GM21737 (cell line): ENCODE measurements around the gene SCART1.
"Not testable (repeated sequence)": the region's sequence is repeated elsewhere in the genome, so short reads cannot be mapped to it uniquely, and the experiment has no call there.

ENCODE experiments used
- ATAC-seq: cut with Tn5 transposase; IDR thresholded peaks from one replicate; pipeline ENCODE4 v1.9.1; 2021; ENCODE audit warnings: mild to moderate bottlenecking, moderate library complexity; ENCODE audit not compliant: unreplicated experiment

SCART1 gene

DNA sequence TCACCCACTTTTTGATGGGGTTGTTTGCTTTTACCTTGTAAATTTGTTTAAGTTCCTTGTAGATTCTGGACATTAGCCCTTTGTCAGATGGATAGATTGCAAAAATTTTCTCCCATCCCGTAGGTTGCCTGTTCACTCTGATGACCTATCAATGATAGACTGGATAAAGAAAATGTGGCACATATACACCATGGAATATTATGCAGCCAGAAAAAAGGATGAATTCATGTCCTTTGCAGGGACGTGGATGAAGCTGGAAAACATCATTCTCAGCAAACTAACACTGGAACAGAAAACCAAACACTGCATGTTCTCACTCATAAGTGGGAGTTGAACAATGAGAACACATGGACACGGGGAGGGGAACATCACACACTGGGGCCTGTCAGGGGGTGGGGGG is 15.5 kb downstream of the SCART1 start:
- not testable (repeated sequence) for ATAC-seq

DNA sequence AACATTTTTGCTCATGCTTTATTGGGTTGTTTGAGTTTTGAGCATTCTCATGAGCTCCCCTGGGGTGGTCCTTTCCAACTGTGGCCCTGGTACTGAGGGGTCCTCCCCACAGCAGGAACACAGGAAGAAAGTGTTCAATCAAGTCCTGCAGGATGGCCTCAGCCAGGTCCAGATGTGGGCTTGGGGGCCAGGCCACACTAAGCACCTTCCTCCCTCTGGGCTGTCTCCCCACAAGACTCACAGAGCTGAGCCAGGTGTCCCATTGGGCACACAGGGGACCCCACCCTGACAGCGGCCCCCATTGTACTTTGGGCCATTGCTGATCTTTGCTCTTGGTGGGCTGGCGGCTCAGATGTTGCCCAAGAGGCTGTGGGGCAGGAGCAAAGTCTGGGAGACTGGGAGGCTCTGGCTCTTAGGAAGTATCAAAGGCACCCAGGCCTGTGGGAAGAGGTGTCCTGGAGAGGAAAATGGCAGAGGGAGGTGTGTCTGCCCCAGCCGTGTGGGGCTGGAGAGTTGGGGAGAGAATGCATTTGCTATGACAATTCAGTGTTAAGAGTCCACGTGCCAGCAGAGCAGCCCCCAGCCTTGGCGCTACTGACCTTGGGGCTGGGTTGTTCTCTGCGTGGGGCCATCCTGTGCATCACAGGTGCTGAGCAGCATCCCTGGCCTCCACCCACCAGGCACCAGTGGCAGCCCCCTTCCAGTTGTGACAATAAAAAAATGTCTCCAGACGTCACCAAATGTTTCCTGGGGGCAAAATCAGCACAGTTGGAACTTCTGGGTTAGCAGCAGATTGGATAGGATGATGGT is 17.8 kb downstream of the SCART1 start:
- no peak for ATAC-seq

DNA sequence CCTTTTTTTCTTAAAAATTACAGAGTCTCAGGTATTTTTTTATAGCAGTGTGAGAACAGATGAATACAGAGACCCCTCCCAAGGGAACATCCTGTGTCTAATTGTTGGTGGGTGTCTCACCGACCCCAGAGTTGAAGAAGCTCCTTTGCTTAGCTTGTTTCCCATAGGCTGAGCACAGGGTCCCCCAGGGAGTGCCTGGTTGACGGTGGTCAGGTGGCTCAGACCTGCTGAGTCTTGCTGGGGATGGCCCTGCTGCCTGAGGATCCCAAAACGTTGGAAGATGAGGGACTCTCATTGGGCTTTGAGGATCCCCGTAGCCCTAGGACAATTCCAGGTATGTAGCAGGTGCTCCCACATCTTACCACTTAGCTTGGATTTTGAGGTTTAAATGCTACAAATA is 19.5 kb downstream of the SCART1 start:
- no peak for ATAC-seq

DNA sequence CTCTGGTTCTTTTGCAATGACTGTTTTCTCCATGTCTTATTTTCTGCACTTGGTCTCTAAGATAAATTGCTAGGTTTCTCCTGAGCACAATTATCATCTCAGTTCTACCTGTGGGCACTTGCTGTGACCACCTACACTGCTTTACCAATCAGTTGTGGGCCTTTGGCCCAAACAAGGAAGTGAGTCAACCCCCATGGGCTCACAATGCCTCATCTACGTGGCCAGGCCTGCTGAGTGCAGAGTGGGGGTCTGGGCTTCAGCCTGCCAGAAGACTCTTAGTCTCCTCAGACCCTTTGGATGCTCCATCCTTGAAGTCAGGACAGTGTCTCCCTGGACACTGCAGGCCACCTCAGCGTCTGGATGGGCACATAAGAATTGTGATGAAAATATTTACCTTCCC is 20.3 kb downstream of the SCART1 start:
- no peak for ATAC-seq

DNA sequence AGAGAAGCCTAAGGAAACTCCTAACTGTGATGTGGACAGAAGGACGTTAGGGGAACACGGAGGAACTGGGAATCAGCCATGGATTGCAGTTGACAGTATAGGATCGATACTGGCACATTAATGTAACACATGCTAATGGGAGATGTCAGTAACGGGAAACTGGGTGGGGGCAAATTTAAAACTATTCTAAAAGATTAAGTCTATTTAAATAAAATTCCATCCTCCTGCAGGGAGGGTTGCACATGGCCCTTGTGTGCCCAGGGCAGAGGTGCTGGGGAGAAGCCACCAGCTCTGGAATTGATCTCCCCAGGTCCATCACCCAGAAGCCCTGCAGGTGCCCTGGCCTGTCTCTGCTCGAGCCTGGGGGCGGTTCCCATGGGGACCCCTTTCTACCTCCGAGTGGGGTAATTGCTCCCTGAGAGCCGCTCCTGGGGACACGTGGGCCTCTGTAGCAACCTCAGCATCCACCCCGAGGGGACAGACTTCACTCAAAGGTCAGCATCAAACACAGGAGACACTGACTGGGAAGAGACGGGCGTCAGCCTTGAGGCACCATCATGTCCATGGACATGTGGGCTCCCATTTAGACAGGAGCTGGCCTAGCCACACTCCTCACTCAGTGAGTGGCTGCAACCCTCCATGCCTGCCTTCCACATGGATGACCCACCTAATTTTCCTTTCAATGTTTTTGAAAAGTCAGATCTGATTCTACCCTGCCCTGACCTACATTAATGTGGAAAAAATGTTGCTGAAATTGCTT is 21.1 kb downstream of the SCART1 start:
- ATAC-seq: no peak

DNA sequence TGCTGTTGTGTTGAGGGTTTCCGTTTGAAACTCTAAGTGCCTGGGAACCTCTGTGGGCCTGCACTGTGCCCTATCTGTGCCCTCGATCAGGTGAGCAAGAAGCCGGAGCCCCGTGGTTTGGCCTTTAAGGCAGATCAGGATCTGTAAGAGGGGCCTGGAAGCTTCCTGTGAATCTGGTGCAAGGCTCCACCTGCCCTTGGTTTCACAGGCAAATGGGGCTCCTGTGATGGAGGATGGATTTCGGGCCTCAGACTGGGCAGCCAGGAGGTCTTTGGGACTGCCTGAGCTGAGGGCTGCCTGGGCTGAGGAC is 21.6 kb downstream of the SCART1 start:
- no peak for ATAC-seq

DNA sequence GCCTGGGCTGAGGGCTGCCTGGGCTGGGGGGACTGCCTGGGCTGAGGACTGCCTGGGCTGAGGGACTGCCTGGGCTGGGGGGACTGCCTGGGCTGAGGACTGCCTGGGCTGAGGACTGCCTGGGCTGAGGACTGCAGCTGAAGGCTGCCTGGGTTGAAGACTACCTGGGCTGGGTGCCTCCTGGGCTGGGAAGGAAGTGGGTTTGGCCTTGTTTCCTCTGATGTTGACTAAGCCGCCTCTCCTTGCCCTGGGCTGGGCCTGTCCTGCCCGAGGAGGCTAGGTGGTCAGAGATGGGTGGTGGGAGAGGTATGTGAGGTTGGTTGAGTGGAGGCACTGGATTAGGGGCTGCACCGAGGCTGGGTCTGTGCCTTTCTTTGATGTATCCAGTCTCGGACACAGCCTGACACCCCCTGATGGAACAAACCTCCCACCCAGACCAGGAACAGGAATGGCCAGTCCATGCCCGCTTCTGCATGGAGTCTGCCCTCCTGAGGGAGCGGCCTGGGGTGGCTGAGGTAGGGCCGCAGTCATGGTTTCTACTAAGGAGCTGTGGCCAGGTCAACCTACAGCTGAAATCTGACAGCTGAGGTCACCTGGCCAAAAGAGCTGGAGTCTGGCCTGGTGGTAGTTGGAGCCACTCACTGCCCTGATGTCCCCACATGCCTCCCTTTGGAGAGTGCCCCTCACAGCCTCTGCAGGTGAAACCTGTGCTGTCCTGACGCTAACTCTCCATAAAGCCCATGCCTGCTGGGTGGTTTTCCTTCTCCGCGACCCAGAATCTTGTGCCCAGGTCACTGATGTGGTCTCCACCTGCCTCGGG is 22.3 kb downstream of the SCART1 start:
- no peak for ATAC-seq

DNA sequence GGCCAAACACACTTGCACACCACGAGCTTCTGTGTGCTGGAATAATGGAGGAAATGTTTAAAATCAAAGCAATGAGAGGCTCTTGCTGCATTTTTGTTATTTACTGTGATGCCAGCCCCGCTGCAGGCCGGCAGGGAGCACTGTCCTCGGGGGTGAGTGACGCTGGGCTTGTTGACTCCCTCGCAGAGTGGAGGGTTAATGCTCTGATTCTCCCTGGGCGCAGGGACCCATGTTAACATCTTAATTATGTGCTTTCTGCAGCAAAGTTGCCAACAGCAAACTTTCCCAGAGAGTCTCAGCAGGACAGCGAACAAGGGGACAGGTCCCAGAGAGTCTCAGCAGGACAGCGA is 22.9 kb downstream of the SCART1 start:
- ATAC-seq: no peak

DNA sequence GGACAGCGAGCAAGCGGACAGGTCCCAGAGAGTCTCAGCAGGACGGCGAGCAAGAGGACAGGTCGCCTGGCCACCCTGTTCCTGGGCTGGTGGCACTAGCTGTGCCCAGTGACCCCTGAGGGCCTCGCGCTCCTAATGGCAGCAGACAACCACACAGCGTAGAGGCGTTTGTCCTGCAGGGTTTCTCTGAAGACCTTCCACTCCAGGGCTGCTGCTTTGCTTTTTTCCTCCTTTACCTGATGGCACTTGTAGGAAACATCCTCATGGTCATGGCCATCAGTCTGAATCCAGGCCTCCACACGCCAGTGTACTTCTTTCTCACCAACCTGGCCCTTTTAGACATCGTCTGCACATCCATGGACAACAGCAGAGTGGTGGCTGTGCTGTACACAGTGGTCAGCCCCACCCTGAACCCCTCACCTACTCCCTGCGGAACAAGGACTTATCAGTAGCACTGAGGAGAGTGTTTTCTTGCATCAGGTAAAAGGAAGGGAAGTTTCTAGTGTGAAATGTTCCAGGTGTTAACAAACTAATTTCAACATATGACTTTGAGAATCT is 27.4 kb downstream of the SCART1 start:
- no peak for ATAC-seq

DNA sequence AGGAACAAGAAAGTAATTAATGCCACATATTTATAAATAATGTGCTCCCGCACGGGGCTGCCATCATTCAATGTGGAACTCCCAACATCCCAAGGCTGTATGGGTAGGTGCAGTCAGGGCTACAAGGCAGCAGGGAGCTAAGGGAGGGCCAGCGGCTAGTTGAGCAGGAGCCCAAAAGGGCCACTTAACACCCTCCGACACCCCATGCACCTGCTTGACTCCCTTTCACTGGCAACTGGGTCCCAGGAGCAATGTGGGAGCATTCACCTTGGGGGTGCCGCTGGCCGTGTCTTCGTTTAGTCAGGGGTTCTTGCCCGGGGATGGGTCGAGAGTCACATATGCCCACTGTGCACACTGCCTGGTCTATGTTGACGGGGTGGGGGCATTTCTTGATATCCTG is 27.9 kb downstream of the SCART1 start:
- no peak for ATAC-seq

DNA sequence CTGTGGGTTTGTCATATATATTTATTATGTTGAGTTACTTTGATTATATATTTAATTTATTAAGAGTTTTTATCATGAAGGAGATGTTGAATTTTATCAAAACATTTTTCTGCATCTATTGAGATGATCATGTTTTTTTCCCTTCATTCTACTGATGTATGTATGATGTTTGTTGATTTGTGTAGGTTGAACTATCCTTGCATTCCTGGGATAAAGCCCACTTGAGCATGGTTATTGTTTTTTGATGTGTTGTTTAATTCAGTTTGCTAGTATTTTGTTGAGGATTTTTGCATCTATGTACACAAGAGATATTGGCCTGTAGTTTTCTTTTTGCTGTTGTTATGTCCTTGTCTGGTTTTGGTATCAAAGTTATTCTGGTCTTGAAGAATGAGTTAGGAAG is 31.1 kb downstream of the SCART1 start:
- ATAC-seq: no peak

DNA sequence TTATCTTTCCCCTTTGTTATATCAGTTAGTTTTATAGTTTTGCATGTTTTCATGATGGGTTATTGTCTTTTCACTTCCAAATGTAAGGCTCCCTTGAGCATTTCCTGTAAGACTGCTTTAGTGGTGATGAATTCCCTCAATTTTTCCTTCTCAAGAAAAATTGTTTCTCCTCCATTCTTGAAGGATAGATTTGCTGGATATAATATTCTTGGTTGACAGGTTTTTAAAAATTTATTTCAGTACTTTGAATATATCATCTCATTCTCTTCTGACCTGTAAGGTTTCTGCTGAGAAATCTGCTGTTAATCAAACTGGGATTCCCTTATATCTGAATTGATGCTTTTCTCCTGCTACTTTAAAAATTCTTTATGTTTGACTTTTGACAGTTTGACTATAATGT is 33.3 kb downstream of the SCART1 start:
- no peak for ATAC-seq

DNA sequence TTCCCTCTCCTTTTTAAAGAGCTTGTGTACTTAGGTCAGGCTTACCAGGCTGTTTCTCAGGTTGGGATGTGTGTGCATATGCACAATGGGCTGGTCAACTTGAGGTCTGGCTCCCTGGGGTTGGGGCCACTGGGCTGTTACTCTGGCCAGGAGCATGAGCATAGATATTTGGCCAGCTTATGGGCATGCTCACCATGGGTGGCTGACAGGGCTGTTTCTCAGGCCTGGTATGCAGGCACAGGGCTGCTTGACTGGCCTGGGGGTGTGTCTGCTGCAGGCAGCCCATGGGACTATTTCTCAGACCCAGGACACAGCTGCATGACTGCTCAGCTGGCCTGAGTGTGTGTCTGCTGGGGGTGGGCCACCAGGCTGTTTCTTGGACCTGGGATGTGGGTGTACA is 34.6 kb downstream of the SCART1 start:
- no peak for ATAC-seq

DNA sequence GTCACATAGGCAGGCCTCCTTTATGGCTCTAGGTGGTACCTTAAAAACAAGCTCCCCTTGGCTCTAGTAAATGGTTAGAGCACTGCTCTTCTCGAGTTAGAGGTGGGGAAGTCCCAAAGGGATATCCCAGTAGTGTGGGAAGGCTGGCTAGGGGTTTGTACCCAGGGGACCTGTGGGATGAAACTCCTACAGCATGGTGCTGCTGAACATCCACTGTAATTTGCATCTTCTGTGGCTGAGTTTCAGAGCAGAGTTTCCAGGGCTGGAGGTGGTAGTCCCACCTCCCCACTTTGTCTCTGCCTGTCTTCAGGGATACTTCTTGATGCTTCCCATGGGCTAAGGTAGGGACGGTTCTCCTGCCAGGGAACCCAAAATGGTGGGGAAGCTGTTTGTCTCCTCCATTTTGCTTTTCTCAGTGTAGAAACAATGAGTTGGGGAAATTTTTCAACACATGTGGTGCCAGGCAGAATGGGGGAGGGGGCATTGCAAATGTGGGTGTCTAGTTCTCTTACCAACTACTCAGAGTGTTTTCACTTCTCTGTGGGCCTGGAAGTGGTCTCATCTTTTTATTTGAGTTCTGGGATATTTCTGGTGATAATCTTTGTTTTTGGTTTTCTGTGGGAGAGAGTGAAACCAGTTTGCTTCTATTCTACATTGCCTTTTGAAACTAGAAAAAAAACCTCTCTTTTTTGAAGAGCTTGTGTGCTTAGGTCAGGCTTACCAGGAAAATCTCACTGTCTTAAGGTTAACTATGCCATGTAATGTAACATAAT is 36.3 kb downstream of the SCART1 start:
- ATAC-seq: no peak

DNA sequence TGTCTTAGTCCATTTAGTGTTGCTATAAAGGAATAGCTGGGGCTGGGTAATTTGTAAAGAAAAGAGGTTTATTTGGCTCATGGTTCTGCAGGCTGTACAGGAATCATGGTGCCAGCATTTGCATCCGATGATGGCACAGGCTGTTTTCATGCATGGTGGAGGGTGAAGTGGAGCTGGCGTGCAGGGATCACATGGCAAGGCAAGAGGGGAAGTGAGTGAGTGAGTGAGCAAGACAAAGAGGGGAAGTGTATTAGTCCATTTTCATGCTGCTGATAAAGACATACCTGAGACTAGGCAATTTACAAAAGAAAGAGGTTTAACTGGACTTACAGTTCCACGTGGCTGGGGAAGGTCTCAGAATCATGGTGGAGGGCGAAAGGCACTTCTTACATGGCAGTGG is 39.8 kb downstream of the SCART1 start:
- ATAC-seq: not testable (repeated sequence)

DNA sequence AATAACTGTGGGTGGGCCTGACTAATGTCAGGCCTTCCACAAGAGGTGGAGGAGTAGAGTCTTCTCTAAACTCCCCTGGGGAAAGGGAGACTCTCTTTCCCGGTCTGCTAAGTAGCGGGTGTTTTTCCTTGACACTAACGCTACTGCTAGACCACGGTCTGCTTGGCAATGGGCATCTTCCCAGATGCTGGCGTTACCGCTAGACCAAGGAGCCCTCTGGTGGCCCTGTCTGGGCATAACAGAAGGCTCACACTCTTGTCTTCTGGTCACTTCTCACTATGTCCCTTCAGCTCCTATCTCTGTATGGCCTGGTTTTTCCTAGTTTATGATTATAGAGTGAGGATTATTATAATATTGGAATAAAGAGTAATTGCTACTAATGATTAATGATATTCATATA is 43.6 kb downstream of the SCART1 start:
- ATAC-seq: not testable (repeated sequence)

DNA sequence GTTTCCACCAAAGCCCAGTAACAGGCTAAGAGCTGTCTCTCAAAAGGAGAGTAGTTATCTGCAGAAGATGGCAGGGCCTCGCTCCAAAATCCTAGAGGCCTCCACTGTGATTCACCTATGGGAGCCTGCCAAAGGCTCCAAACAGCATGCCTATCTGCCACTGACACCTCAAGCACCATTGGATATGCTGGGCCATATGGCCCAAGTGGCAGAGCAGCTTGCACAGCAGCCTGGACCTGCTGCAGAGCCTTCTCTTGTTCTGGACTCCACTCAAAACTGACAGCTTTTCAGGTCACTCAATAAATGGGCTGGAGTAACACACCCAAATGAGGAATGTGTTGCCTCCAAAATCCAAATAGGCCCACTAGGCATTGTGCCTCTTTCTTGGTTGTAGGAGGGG is 45.4 kb downstream of the SCART1 start:
- ATAC-seq: not testable (repeated sequence)

DNA sequence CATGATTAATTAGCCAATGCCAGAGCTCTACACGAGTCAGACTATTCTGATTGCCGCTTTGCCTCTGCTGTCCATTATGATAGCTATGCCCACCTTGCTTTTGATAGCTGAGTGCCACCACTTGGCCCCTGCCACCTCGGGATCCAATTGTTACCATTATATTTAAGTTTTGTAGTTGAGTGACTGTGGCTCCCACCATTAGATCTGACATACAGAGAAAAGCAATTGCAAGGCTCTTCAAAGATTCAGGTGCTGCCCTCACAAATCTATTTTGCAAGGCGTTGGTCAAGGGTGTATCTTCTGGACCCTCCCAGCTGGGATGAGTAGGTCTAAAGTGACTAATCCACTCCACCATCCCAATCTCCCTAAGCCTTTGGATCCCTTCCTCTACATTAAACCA is 47.2 kb downstream of the SCART1 start:
- not testable (repeated sequence) for ATAC-seq

DNA sequence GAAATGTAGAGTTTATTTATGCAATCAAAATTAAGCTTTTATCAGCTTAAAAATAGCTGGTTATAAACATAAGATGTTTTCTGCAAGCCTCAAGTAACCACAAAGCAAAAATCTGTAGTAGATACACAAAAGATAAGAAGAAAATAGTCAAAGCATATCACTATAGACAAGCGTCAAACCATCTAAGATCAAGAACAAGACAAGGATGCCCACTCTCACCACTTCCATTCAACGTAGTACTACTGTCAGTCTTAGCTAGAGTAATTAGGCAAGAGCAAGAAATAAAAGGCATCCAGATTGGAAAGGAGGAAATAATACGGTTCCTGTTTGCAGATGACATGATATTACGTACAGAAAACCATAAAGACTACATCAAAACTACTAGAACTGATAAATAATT is 56.0 kb downstream of the SCART1 start:
- no peak for ATAC-seq

DNA sequence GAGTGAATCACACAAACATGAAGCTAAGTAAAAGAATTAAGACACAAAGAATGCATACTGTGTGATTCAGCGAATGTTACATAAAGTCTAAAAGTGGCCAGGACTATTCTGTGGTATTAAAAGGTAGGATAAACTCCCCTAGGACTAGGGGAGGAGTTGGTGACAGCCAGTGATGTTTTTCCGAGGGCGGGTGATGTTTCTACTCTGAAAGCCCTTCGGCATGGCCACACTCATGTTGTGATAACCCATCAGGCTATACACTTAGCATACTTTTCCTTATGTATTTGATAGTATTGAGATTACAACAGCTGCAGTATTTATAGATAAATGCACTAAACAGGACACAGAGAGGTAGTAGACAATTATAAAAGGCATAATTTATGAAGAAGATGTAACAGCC is 57.7 kb downstream of the SCART1 start:
- ATAC-seq: no peak
